ENCODE results near the gene GSTM3.

GSTM3 gene

DNA sequence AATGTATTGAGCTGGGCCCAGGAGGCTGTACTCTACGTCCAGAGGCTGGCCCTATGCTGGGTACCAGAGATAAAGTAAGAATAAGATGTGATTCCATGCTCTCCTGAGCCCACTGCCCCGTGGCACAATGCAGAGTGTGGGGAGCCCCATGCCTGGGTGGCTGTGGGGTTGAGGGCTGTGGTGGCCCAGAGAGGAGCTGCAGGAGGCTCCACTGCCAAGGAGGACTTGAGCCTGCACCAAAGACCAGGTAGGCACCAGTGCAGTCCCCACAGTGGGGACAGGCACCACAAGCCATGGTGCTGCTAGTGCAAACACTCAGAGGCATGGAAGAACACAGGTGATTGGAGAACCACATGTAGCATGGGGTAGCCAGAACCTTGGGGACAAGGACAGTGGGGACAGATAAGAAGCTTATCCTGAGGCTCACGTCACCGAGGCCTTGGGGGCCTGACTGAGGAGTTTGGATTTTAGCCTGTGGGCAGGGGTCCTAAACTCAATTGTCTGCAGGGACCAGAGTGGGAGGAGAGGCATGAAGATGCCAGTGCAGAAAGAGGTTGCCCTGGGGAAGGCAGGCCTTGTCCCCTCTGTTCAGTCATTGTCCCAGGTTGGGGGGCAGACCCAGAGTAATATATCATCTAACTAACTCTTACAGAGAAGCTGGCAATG, 44.7 kb upstream of the GSTM3 start:
- Histone ChIP-seq H3K4me3 (no peak overlapping the region), H3K9ac (no peak overlapping the region), H3K4me1 (peaks cover 21% of the 10 kb centered on the region), H3K9me3 (peaks cover 7% of the 10 kb centered on the region; the same call in 1 of the 2 replicates), H4K20me1 (no peaks in the 10 kb centered on the region), H3K36me3 (no peaks in the 10 kb centered on the region), H3K27me3 (no peaks in the 10 kb centered on the region), H3K4me2 (no peak overlapping the region), H3K27ac (no peak overlapping the region)
- TF ChIP-seq Cebpa-rat (IDR thresholded peaks at IDR 0.05) = no peak

DNA sequence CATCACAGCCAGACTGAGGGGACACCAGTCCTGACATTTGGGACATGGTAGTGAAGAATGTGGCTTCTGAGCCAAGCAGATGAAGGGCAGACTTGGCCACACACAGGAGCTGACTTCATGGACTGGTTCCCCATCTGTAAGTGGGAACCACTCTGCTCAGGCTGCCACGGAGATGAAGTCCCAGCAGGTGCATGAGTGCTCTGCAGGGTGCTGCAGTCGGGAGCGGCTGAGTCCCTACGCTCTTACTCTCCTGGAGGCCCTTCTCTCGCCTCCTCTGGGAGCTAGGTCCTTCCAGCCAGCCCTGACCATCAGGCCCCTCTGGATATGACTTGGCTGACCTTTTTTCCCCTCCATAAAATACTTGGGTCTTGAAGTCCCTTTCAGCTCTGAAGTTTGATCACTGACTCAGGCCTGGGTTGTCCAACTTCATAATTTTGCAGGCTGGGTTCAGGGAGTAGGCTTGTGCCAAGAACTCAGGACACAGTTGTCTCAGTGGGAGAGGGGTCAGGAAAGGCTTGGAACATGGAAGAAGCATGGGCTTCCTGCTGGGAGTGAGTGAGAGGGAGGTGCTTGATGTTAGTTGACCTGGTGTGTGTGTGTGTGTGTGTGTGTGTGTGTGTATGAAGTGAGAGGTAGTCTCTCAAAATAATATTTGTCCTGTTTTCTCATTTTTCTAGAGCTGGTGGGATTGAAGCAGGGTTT, 43.9 kb upstream of the GSTM3 start:
- TF ChIP-seq Cebpa-rat (IDR thresholded peaks at IDR 0.05) = no peak
- no peak overlapping the region for H3K4me3 ChIP-seq
- no peaks in the 10 kb centered on the region for H3K27me3 ChIP-seq
- H3K9me3 ChIP-seq = peaks cover 7% of the 10 kb centered on the region; the same call in 1 of the 2 replicates
- no peaks in the 10 kb centered on the region for H4K20me1 ChIP-seq
- no peak overlapping the region for H3K4me2 ChIP-seq
- H3K27ac ChIP-seq = no peak overlapping the region
- H3K36me3 ChIP-seq = no peaks in the 10 kb centered on the region
- H3K4me1 ChIP-seq = peaks cover 12% of the 10 kb centered on the region
- H3K9ac ChIP-seq = no peak overlapping the region

- Histone ChIP-seq H4K20me1 (no peaks in the 10 kb centered on the region), H3K9ac (no peak overlapping the region), H3K4me3 (no peak overlapping the region), H3K27me3 (no peaks in the 10 kb centered on the region), H3K4me1 (no peaks in the 10 kb centered on the region; the same call in 1 of the 2 replicates), H3K36me3 (no peaks in the 10 kb centered on the region), H3K4me2 (no peak overlapping the region), H3K9me3 (peaks cover 7% of the 10 kb centered on the region; the same call in 1 of the 2 replicates), H3K27ac (no peak overlapping the region)
- TF ChIP-seq Cebpa-rat (IDR thresholded peaks at IDR 0.05) = no peak
These were observed 42.6 kb upstream of the GSTM3 start for GRCh38 chr1:109783436-109783835.

DNA sequence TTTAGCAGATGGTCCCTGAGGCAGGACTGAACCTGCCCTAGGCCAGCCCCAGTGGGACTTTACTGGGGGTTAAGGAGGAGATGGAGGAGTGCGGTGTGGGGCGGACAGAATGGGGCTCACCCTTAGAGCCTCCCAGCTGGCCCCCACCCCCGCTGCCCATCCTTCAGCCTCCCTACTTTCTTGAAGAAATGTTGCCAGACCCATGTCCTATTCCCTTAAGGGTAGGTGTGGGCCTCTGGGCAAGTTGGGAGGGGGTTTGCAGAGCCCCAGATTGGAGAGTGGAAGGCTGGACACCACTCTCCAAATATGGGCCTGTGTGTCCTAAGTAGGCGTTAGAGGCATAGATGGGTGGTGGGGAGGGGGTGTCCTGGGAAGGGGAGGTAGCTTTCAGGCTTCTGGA, 42.1 kb upstream of the GSTM3 start:
- TF ChIP-seq Cebpa-rat (IDR thresholded peaks at IDR 0.05) = no peak
- Histone ChIP-seq H4K20me1 (no peaks in the 10 kb centered on the region), H3K9ac (no peak overlapping the region), H3K4me2 (no peak overlapping the region), H3K27ac (no peak overlapping the region), H3K27me3 (no peaks in the 10 kb centered on the region), H3K9me3 (peaks cover 7% of the 10 kb centered on the region; the same call in 1 of the 2 replicates), H3K4me3 (no peak overlapping the region), H3K4me1 (no peaks in the 10 kb centered on the region), H3K36me3 (no peaks in the 10 kb centered on the region)

DNA sequence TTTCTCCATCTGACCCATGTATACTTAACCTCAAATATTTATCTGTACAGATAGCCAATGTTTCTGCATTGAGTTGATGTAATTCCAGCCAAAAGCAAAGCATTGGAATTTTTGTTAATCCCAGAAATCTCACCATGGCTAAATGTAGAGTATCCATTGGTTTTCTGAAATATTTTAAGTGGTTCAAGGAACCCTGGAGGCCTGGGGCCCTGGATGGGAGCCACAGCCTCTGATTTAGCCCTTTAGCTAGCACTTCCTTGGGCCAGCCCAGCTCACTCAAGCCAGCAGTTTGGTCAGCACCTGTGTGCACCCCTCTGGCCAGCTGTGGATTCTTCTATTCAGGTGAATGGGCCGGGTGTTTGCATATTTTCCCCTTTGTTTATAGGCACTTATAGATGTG, 41.7 kb upstream of the GSTM3 start:
- TF ChIP-seq Cebpa-rat (IDR thresholded peaks at IDR 0.05) = no peak
- Histone ChIP-seq H3K36me3 (no peaks in the 10 kb centered on the region), H3K4me3 (no peak overlapping the region), H3K9ac (no peak overlapping the region), H4K20me1 (no peaks in the 10 kb centered on the region), H3K4me2 (no peak overlapping the region), H3K27me3 (no peaks in the 10 kb centered on the region), H3K9me3 (peaks cover 7% of the 10 kb centered on the region; the same call in 1 of the 2 replicates), H3K4me1 (no peaks in the 10 kb centered on the region), H3K27ac (no peak overlapping the region)

- TF ChIP-seq Cebpa-rat (IDR thresholded peaks at IDR 0.05) = no peak
- Histone ChIP-seq H4K20me1 (no peaks in the 10 kb centered on the region), H3K4me3 (no peak overlapping the region), H3K4me1 (no peaks in the 10 kb centered on the region; the same call in 1 of the 2 replicates), H3K9ac (no peak overlapping the region), H3K27ac (no peak overlapping the region), H3K36me3 (no peaks in the 10 kb centered on the region), H3K27me3 (no peaks in the 10 kb centered on the region), H3K4me2 (no peak overlapping the region), H3K9me3 (peaks cover 7% of the 10 kb centered on the region; the same call in 1 of the 2 replicates)
These were observed 41.0 kb upstream of the GSTM3 start for GRCh38 chr1:109781806-109782205.

DNA sequence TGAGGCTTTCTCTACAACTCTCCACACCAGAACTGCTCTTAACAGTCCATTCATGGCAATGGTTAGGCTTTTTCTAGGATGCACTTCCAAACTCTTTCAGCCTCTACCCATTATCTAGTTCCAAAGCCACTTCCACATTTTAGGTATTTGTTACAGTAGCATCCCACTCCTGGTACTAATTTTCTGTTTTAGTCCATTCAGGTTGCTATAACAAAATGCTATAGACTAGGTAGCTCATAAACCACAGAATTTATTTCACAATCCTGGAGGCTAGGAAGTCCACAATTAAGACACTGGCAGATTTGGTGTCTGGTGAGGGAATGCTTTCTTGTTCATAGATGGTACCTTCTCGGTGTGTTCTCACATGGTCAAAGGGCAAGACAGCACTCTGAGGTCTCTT, 40.1 kb upstream of the GSTM3 start:
- H3K27me3 ChIP-seq = no peaks in the 10 kb centered on the region
- no peaks in the 10 kb centered on the region for H4K20me1 ChIP-seq
- no peaks in the 10 kb centered on the region for H3K36me3 ChIP-seq
- no peak overlapping the region for H3K9ac ChIP-seq
- no peak overlapping the region for H3K4me3 ChIP-seq
- no peaks in the 10 kb centered on the region; the same call in 1 of the 2 replicates for H3K4me1 ChIP-seq
- H3K27ac ChIP-seq = no peak overlapping the region
- no peak overlapping the region for H3K4me2 ChIP-seq
- H3K9me3 ChIP-seq = peaks cover 7% of the 10 kb centered on the region; the same call in 1 of the 2 replicates
- TF ChIP-seq Cebpa-rat (IDR thresholded peaks at IDR 0.05) = no peak

DNA sequence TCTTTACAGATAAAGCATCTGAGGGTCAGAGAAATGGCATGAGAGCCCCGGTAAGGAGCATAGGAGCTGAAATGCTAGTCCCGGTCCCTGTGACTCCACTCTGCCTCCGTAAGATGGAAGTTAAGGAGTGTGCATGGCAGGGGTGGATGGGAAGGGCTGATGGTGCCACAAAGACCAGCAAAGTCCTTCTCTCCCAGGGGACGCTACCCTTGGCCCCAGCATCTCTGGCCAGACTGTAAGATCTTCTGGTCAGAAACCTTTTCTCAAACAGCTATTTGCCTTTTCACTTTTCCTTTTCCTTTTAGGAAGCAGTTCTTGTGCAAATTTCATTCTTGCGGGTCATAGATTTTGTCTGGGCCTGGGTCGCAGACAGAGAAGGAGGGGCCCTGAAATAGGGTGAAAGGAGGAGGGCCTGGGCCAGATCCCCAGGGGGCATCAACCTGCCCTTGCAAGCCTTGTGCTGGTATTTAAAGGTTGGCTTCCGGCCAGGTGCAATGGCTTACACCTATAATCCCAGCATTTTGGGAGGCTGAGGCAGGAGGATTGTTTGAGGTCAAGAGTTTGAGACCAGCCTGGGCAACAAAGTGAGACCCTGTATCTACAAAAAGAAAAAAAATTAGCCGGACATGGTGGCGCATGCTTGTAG, 37.3 kb upstream of the GSTM3 start:
- no peak for TF ChIP-seq Cebpa-rat (IDR thresholded peaks at IDR 0.05)
- no peaks in the 10 kb centered on the region for H4K20me1 ChIP-seq

GRCh38 chr1:109777436-109777835, 36.6 kb upstream of the GSTM3 start:
- Histone ChIP-seq H3K27ac (peak overlapping the region; percentile 41; the same call in 1 of the 2 replicates), H4K20me1 (no peaks in the 10 kb centered on the region)

More for the DNA sequence above, 37.3 kb upstream of the GSTM3 start:
- Histone ChIP-seq H3K27ac (no peak overlapping the region), H3K27me3 (no peaks in the 10 kb centered on the region), H3K4me3 (no peak overlapping the region), H3K4me2 (no peak overlapping the region), H3K9me3 (peaks cover 7% of the 10 kb centered on the region; the same call in 1 of the 2 replicates), H3K9ac (no peak overlapping the region), H3K36me3 (no peaks in the 10 kb centered on the region), H3K4me1 (peaks cover 13% of the 10 kb centered on the region)

DNA sequence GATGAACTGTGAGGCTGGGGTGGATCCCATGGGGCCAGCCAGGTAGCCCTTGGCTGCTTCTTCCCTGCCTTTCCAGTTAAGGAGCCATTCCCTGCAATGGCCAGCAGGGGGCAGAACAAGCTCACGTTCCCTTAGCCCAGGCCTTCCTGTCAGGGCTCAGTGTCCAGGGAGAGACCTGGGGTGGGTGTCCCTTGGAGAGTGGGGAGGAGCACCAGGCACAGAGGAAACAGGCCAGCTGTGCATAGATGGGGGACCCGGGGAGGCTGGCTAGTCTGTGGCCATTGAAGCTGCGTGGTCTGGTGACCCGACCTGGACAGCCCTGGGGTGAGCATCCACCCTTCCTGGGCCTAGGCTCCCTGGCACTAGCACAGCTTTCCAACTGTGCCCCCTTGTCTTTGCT, 36.1 kb upstream of the GSTM3 start:
- no peaks in the 10 kb centered on the region for H4K20me1 ChIP-seq
- no peaks in the 10 kb centered on the region for H3K36me3 ChIP-seq
- H3K4me1 ChIP-seq = peaks cover 23% of the 10 kb centered on the region
- H3K27ac ChIP-seq = peak overlapping the region; percentile 41; the same call in 1 of the 2 replicates
- no peak overlapping the region for H3K4me2 ChIP-seq
- H3K4me3 ChIP-seq = no peak overlapping the region
- no peaks in the 10 kb centered on the region for H3K27me3 ChIP-seq
- TF ChIP-seq Cebpa-rat (IDR thresholded peaks at IDR 0.05) = no peak
- peaks cover 7% of the 10 kb centered on the region; the same call in 1 of the 2 replicates for H3K9me3 ChIP-seq
- H3K9ac ChIP-seq = no peak overlapping the region

More at GRCh38 chr1:109777436-109777835, 36.6 kb upstream of the GSTM3 start:
- Histone ChIP-seq H3K27me3 (no peaks in the 10 kb centered on the region), H3K9me3 (peaks cover 7% of the 10 kb centered on the region; the same call in 1 of the 2 replicates), H3K4me1 (peaks cover 18% of the 10 kb centered on the region), H3K36me3 (no peaks in the 10 kb centered on the region), H3K4me2 (no peak overlapping the region), H3K4me3 (no peak overlapping the region), H3K9ac (no peak overlapping the region)
- no peak for TF ChIP-seq Cebpa-rat (IDR thresholded peaks at IDR 0.05)
